Left ventricle myocardium inferior (tissue), 1 donor: Measurements from ENCODE around the gene CACNG5. TPM values are rescaled to one million over a fixed set of nuclear protein-coding genes. Genes with fewer than 3 reads are reported as not detected.

ENCODE experiments used
- DNase-seq: peaks from one replicate; pipeline ENCODE4 v3.0.0-alpha.2; 2020
- H3K27ac ChIP-seq: fragments of 200-600 bp; replicated peaks from 2 replicates; pipeline ENCODE4 v1.8.0; 2021
- H3K27me3 ChIP-seq: fragments of 200-600 bp; 2 replicates; pipeline ENCODE4 v1.8.0; 2021; ENCODE audit warnings: low read depth
- H3K36me3 ChIP-seq: fragments of 200-600 bp; 2 replicates; pipeline ENCODE4 v1.8.0; 2021
- H3K4me1 ChIP-seq: fragments of 200-600 bp; 2 replicates; pipeline ENCODE4 v1.8.0; 2021
- H3K4me3 ChIP-seq: fragments of 200-600 bp; 2 replicates; pipeline ENCODE4 v1.8.0; 2021; ENCODE audit warnings: mild to moderate bottlenecking, moderate library complexity
- H3K9me3 ChIP-seq: fragments of 200-600 bp; replicated peaks from 2 replicates; pipeline ENCODE4 v1.8.0; 2021
- intact Hi-C: fragments of 100-400 bp; cut with micrococcal nuclease; formaldehyde crosslinking; loops from one replicate; pipeline ENCODE4 v1.11.0; 2022
- long read RNA-seq: library from polyadenylated mRNA; unstranded; transcript quantifications from one replicate; pipeline ENCODE4 v2.0.0, GENCODE V29; 2021
- total RNA-seq: library from RNA; stranded (reverse); fragmentation: NEBNext Ultra II Directional; extraction: Animal tissue kit (Norgen Biotek cat#: 25700); gene quantifications from one replicate; pipeline ENCODE4 v1.2.1, GENCODE V29; 2021
- TF ChIP-seq, protein P1 (sequence below): fragments of 200-600 bp; IDR thresholded peaks from 2 replicates; pipeline ENCODE4 v1.8.0; 2021; ENCODE audit warnings: antibody characterized with exemption, mild to moderate bottlenecking, borderline replicate concordance
- donor health status: DM: no; HTN: yes; CAD: no; lungs with severe emphysema.

CACNG5 gene, protein sequence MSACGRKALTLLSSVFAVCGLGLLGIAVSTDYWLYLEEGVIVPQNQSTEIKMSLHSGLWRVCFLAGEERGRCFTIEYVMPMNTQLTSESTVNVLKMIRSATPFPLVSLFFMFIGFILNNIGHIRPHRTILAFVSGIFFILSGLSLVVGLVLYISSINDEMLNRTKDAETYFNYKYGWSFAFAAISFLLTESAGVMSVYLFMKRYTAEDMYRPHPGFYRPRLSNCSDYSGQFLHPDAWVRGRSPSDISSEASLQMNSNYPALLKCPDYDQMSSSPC
- not detected for total RNA-seq
- long read RNA-seq = 0 reads

DNA sequence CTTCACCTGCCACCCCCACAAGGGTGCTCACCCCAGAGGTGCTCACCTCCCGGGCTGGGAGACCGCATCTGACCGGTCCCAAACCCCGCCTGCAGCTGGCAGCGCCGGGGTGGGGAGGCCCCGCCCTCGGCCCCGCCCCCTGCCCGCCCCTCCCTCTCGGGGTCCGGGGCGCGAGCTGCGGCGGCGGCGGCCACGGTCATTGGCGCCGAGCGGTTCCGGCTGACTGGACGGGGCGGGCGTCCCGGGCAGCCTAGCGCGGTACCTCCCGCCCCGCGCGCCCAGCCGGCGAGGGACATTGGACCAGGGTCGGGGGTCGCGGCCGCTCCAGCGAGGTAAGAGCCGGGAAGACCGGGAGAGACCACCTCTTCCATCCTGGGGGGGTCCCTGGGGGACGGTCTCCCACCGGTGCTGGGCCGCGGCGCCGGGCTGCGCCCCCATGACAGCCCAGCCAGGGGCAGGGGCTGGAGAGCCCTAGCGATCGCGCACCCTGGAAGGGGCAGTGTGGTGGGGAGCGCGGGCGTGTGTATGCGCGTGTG lies at the start of gene CACNG5:
Gene CACNG5 (plus strand): TSS at position 199 of the 536 bp plus-strand sequence. CDS start 42,216 bp downstream, outside the sequence.
- Histone ChIP-seq H3K4me1 (no peaks in the 10 kb centered on the region), H3K27me3 (peaks cover 98% of the 10 kb centered on the region), H3K27ac (no peak within 1 kb of the TSS), H3K4me3 (no peak within 1 kb of the TSS), H3K9me3 (no peaks in the 10 kb centered on the region), H3K36me3 (no peaks in the 10 kb centered on the region)
- DNase-seq = no peak
- intact Hi-C loops = no loop called here
- TF ChIP-seq, protein P1, sequence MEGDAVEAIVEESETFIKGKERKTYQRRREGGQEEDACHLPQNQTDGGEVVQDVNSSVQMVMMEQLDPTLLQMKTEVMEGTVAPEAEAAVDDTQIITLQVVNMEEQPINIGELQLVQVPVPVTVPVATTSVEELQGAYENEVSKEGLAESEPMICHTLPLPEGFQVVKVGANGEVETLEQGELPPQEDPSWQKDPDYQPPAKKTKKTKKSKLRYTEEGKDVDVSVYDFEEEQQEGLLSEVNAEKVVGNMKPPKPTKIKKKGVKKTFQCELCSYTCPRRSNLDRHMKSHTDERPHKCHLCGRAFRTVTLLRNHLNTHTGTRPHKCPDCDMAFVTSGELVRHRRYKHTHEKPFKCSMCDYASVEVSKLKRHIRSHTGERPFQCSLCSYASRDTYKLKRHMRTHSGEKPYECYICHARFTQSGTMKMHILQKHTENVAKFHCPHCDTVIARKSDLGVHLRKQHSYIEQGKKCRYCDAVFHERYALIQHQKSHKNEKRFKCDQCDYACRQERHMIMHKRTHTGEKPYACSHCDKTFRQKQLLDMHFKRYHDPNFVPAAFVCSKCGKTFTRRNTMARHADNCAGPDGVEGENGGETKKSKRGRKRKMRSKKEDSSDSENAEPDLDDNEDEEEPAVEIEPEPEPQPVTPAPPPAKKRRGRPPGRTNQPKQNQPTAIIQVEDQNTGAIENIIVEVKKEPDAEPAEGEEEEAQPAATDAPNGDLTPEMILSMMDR = no peak

DNA sequence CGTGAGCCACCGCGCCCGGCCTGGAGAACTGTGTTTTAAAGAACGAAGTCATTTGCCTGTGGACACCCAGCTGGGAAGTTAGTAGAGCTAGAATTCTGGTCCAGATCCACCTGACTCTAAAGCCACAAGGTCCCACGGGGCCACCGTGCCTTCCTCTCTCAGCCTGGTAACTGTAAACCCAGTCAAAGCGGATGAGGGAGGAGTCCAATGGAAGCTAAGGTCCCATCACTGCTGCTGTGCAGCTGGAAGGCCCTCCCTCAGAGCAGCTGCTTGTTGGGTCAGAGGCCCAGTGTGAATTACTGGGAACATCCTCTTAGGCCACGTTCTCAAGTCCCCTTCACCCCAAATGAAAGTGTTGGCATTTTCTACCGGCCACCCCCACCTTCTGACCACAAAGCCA lies 48.8 kb upstream of the CACNG5 start:
- peaks cover 5% of the 10 kb centered on the region for H3K36me3 ChIP-seq
- TF ChIP-seq, protein P1 = no peak
- intact Hi-C loops = no loop called here

DNA sequence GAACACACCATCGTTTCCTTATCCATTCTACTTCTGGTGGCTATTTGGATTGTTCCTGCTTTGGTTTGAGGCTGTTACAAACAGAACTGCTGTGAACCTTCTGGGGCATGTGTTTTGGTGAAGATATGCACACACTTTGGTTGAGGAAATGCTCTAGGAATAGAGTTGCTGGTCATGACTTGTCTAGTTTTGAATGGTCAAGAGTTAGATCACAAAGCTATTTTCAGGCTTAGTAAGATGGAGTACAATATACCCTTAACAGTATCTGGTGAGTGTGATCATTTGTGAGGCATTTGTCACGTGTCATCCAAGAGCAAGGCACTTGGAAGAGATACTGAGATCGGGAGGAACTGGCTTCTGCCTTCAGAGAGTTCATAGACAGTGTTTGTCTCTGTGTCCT lies 47.0 kb upstream of the CACNG5 start:
- Histone ChIP-seq H3K4me1 (no peaks in the 10 kb centered on the region), H3K27me3 (no peaks in the 10 kb centered on the region), H3K9me3 (no peaks in the 10 kb centered on the region), H3K36me3 (peaks cover 5% of the 10 kb centered on the region), H3K27ac (no peak overlapping the region), H3K4me3 (no peak overlapping the region)
- TF ChIP-seq, protein P1 = no peak
- intact Hi-C loops = no loop called here
- no peak for DNase-seq

More for the DNA sequence above, 48.8 kb upstream of the CACNG5 start:
- Histone ChIP-seq H3K4me1 (no peaks in the 10 kb centered on the region), H3K27ac (no peak overlapping the region), H3K4me3 (no peak overlapping the region), H3K27me3 (no peaks in the 10 kb centered on the region), H3K9me3 (no peaks in the 10 kb centered on the region)
- no peak for DNase-seq

DNA sequence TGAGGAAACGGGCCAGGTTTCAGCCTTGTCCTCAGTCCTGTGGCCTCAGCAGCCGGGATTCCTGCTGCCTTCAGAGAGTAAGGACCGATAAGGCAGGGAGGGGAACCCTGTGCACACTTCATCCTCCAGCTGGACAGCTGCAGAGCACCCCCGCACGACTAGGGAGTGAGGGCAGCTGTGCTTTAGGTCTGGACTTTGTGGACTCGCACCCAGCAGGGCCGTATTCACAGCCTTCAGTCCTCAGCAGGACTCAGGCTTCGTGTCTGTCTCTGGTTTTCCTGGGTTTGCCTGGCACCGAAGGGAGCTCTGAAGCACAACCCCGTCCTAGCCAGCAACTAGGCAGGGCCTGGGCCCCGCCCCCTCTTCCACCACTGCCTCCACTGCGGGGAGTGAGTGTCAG lies 45.8 kb upstream of the CACNG5 start:
- no peaks in the 10 kb centered on the region for H3K27me3 ChIP-seq

DNA sequence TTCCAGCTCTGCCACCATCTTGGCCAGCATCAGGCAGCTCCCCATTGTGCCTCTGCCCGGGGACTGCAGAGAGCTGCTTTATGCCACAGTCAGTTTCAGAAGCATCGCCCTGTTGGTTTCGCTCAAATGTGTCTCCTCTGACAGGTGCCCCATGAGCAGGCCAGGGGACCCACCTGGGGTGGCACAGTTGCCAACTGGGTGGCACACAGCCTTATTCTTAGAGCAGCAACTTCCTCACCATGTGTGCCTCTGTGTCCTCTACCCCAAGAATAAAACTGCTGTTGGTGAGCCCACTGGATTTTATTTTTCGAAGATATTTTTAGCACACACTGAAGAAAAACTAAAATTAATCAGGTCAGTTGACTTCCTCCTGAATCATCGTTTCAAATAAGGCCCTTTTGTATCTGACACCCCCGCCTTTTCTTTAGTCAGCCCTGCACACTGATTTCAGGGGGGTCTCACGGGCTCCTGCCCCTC lies 44.9 kb upstream of the CACNG5 start:
- no peak for DNase-seq
- H3K4me3 ChIP-seq = no peak overlapping the region
- H3K36me3 ChIP-seq = peaks cover 5% of the 10 kb centered on the region
- TF ChIP-seq, protein P1 = no peak
- no peaks in the 10 kb centered on the region for H3K27me3 ChIP-seq
- H3K9me3 ChIP-seq = no peaks in the 10 kb centered on the region
- H3K4me1 ChIP-seq = no peaks in the 10 kb centered on the region
- intact Hi-C loops = no loop called here
- no peak overlapping the region for H3K27ac ChIP-seq

More for the DNA sequence above, 45.8 kb upstream of the CACNG5 start:
- TF ChIP-seq, protein P1 = no peak
- DNase-seq = no peak
- H3K4me3 ChIP-seq = no peak overlapping the region
- H3K36me3 ChIP-seq = peaks cover 5% of the 10 kb centered on the region
- H3K27ac ChIP-seq = no peak overlapping the region
- intact Hi-C loops = no loop called here
- no peaks in the 10 kb centered on the region for H3K9me3 ChIP-seq
- H3K4me1 ChIP-seq = no peaks in the 10 kb centered on the region
